Measurements from ENCODE around the gene C1orf232.

DNA sequence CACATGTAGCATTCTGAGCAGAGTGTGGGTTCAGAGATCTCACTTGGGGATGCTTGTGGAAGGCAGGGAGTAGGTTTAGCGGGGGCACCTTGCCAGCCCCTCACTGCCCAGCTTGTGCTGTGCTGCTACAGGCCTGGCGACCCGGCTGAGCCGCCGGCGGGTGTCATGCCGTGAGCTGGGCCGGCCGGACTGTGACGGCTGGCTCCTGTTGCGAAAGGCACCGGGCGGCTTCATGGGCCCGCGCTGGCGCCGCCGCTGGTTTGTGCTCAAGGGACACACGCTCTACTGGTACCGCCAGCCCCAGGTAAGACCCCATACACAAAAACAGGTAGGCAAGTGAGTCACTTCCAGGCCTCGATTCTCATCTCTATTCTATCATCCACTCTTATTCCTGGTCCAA is 16.1 kb upstream of the C1orf232 start:
- no peak for TF ChIP-seq YY1 (IDR thresholded peaks at IDR 0.05; ENCODE audit: low read depth)
- TF ChIP-seq, protein P1, sequence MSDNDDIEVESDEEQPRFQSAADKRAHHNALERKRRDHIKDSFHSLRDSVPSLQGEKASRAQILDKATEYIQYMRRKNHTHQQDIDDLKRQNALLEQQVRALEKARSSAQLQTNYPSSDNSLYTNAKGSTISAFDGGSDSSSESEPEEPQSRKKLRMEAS (IDR thresholded peaks at IDR 0.05), result no peak
- no peak for TF ChIP-seq CREB1 (IDR thresholded peaks at IDR 0.05; ENCODE audit: low read depth)
- no peak for TF ChIP-seq RAD21 (IDR thresholded peaks at IDR 0.05; ENCODE audit: low read depth)
- TF ChIP-seq, protein P2, sequence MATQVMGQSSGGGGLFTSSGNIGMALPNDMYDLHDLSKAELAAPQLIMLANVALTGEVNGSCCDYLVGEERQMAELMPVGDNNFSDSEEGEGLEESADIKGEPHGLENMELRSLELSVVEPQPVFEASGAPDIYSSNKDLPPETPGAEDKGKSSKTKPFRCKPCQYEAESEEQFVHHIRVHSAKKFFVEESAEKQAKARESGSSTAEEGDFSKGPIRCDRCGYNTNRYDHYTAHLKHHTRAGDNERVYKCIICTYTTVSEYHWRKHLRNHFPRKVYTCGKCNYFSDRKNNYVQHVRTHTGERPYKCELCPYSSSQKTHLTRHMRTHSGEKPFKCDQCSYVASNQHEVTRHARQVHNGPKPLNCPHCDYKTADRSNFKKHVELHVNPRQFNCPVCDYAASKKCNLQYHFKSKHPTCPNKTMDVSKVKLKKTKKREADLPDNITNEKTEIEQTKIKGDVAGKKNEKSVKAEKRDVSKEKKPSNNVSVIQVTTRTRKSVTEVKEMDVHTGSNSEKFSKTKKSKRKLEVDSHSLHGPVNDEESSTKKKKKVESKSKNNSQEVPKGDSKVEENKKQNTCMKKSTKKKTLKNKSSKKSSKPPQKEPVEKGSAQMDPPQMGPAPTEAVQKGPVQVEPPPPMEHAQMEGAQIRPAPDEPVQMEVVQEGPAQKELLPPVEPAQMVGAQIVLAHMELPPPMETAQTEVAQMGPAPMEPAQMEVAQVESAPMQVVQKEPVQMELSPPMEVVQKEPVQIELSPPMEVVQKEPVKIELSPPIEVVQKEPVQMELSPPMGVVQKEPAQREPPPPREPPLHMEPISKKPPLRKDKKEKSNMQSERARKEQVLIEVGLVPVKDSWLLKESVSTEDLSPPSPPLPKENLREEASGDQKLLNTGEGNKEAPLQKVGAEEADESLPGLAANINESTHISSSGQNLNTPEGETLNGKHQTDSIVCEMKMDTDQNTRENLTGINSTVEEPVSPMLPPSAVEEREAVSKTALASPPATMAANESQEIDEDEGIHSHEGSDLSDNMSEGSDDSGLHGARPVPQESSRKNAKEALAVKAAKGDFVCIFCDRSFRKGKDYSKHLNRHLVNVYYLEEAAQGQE (IDR thresholded peaks at IDR 0.05; ENCODE audit: low read depth), result no peak
- no peak for TF ChIP-seq CEBPB (IDR thresholded peaks at IDR 0.05)
